Bronchial epithelial cell (primary cell): ENCODE results near the gene PAPPA2. TPM values are rescaled to one million over a fixed set of nuclear protein-coding genes. Genes with fewer than 3 reads are reported as not detected.
A peak's percentile ranks its signal among the peaks of the same experiment; 100 is the strongest.

Experiments used
- DNase-seq: peaks from one replicate; pipeline ENCODE4 v3.0.0-alpha.2; 2010; ENCODE audit warnings: low read depth
- FAIRE-seq: peaks from 2 replicates; lab custom pipeline; 2011; peaks lifted over from hg19 to GRCh38; lab: Jason Lieb, UNC
- H3K27me3 ChIP-seq: 2 replicates; pipeline ENCODE4 v1.5.1; 2011; ENCODE audit warnings: low read length; ENCODE audit not compliant: control insufficient read depth, insufficient read depth
- H3K36me3 ChIP-seq: 2 replicates; pipeline ENCODE4 v1.5.1; 2011; ENCODE audit warnings: low read length; ENCODE audit not compliant: control insufficient read depth, insufficient read depth
- H3K4me3 ChIP-seq: 2 replicates; pipeline ENCODE4 v1.5.1; 2011; ENCODE audit warnings: mild to moderate bottlenecking, low read depth, low read length, control low read depth
- total RNA-seq: library from RNA; depleted of rRNA; stranded (reverse); fragments of >200 nt; gene quantifications from 2 replicates; pipeline ENCODE4 v1.2.1, GENCODE V29; 2014
- TF ChIP-seq, protein P1 (sequence below): IDR thresholded peaks from 2 replicates; pipeline ENCODE4 v1.5.1; 2011; ENCODE audit warnings: mild to moderate bottlenecking, moderate library complexity, low read length, control low read depth, inconsistent platforms; ENCODE audit not compliant: insufficient read depth, severe bottlenecking

PAPPA2 gene
- total RNA-seq, 1 donor from 2014 or later: 8.7 TPM

DNA sequence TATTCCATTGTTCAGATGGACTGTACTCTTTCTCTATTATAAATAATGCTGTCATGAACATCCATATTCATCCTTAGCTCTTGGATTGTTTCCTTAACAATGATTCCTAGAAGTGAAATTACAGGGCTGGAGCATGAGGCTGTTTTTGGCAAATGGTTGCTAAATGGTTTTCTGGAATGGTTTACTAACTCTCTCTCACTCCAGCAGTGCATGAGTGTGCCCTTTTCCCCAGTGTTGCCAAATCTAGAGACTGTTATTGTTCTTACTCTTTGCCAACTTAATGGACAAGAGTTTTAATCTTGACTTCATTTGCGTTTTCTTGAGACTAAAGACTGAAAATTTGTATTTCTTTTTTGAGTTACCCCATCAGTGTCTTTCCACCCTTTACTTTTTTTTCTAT lies 113.0 kb downstream of the PAPPA2 start:
- H3K27me3 ChIP-seq: no peaks in the 10 kb centered on the region
- H3K4me3 ChIP-seq: no peak overlapping the region
- H3K36me3 ChIP-seq: no peaks in the 10 kb centered on the region
- TF ChIP-seq, protein P1, sequence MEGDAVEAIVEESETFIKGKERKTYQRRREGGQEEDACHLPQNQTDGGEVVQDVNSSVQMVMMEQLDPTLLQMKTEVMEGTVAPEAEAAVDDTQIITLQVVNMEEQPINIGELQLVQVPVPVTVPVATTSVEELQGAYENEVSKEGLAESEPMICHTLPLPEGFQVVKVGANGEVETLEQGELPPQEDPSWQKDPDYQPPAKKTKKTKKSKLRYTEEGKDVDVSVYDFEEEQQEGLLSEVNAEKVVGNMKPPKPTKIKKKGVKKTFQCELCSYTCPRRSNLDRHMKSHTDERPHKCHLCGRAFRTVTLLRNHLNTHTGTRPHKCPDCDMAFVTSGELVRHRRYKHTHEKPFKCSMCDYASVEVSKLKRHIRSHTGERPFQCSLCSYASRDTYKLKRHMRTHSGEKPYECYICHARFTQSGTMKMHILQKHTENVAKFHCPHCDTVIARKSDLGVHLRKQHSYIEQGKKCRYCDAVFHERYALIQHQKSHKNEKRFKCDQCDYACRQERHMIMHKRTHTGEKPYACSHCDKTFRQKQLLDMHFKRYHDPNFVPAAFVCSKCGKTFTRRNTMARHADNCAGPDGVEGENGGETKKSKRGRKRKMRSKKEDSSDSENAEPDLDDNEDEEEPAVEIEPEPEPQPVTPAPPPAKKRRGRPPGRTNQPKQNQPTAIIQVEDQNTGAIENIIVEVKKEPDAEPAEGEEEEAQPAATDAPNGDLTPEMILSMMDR: no peak
- FAIRE-seq (no peak), DNase-seq (no peak)

DNA sequence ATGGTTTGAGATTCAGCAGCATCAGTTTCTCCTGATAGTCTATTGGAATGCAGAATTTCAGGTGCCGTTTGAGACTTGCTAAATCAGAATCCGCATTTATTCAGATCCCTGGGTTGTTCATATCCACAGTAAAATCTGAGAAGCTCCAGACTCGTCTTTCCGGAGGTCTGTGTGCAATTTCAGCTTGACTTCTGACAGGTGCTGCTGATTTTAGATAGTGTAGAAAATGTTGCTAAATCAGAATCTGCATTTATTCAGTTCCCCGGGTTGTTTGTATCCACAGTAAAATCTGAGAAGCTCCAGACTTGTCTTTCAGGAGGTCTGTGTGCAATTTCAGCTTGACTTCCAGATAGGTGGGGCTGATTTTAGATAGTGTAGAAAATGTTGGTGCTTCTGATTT lies 113.7 kb downstream of the PAPPA2 start:
- no peaks in the 10 kb centered on the region for H3K27me3 ChIP-seq
- TF ChIP-seq, protein P1: no peak
- H3K36me3 ChIP-seq: no peaks in the 10 kb centered on the region
- FAIRE-seq (no peak), DNase-seq (no peak)
- no peak overlapping the region for H3K4me3 ChIP-seq

DNA sequence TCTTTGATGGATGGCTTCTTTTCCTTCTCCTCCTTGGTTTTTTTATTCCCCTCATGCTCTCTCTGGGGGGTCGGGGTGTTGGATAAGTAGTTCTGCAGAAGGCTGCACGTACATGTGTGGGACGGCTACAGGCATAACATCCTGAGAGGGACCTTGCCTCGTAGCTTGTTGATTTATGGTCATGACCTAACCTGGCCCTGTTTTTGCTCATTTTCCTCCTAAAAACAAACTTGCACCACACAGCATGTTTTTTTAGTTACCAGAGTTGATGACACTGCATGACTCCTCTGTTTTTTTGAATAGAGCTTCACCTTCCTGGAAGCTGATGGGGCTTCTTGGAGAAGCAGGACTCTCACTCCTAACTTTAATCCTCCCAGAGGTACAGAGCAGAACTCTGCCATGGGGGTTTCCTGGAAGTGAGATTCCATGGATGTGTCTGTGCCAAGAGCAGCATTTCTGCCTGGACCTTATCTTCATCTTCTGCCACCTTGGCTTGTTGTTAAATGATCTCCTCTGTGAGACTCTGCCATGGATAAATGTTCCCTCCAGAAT lies 114.7 kb downstream of the PAPPA2 start:
- TF ChIP-seq, protein P1: no peak
- Histone ChIP-seq H3K36me3 (no peaks in the 10 kb centered on the region), H3K4me3 (no peak overlapping the region), H3K27me3 (no peaks in the 10 kb centered on the region)
- DNase-seq (no peak), FAIRE-seq (peak; percentile 66)

DNA sequence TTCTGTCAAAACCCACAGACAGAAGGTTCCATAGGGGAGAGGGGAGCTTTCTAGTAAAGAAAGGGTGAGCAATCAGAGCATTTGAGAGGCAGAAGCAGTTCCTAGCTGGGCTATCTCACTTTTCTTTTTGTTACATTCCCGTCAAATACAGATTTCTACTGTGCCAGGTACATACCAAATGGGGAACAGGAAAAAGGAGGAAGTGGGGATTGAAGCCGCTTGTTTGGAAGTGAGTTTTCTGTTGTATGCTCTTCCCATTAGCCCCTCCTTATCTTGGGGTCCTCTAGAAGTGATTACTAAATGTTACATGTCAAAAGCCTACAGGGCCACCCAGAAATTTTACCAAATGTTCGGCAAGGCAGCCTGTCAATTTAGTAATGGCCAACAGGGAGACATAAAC lies 116.1 kb downstream of the PAPPA2 start:
- TF ChIP-seq, protein P1: no peak
- H3K27me3 ChIP-seq: no peaks in the 10 kb centered on the region
- H3K4me3 ChIP-seq: no peak overlapping the region
- no peak for FAIRE-seq
- H3K36me3 ChIP-seq: no peaks in the 10 kb centered on the region
- no peak for DNase-seq

DNA sequence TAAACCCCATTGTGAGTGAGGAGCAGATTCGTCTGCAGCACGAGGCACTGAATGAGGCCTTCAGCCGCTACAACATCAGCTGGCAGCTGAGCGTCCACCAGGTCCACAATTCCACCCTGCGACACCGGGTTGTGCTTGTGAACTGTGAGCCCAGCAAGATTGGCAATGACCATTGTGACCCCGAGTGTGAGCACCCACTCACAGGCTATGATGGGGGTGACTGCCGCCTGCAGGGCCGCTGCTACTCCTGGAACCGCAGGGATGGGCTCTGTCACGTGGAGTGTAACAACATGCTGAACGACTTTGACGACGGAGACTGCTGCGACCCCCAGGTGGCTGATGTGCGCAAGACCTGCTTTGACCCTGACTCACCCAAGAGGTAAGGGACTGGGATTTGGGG lies 132.2 kb downstream of the PAPPA2 start:
- TF ChIP-seq, protein P1: no peak
- H3K36me3 ChIP-seq: no peaks in the 10 kb centered on the region
- H3K4me3 ChIP-seq: no peak overlapping the region
- FAIRE-seq: peak; percentile 28
- no peaks in the 10 kb centered on the region for H3K27me3 ChIP-seq
- no peak for DNase-seq

DNA sequence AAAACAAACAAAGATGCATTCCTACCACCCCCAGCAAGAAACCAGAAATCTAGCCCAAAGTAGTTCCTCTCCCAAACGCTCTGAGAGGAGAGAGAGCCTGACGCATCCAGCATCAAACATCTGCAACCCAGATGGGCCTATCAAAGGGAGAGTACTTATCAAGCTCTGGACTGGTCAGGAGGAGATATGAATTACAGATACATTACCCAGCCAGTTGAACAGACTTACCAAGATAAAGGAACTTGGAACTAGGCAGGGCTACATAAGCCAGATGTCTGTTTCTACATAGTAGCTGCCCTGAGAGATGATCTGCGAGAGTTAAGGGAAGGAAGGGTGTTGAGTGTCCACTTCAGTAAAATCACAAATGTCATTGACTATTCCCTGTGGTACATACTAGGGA lies 138.4 kb downstream of the PAPPA2 start:
- H3K36me3 ChIP-seq: no peaks in the 10 kb centered on the region
- TF ChIP-seq, protein P1: no peak
- FAIRE-seq (no peak), DNase-seq (no peak)
- H3K27me3 ChIP-seq: no peaks in the 10 kb centered on the region
- H3K4me3 ChIP-seq: no peak overlapping the region
